Activated T-helper 1 cell treated with anti-CD3 and anti-CD28 coated beads, Interleukin-12 subunit alpha, Interleukin-12 subunit beta, Interleukin-2, Interleukin-4 antibody, amounts not matched to agents 30 ng/mL and 10 ng/mL and 1 ng/mL, durations not matched to agents 14 hours and 24 hours and 36 hours (primary cell): ENCODE results near the gene FNDC11. TPM values are rescaled to one million over a fixed set of nuclear protein-coding genes. Genes with fewer than 3 reads are reported as not detected.

Experiments
- DNase-seq: peaks from one replicate; pipeline ENCODE4 v3.0.0; 2021; ENCODE audit warnings: low spot score
- H3K27ac Mint-ChIP-seq: one replicate; pipeline ENCODE4 v1.8.0; 2021; ENCODE audit warnings: mild to moderate bottlenecking, mixed read lengths
- H3K27me3 Mint-ChIP-seq: one replicate; pipeline ENCODE4 v1.8.0; 2022; ENCODE audit warnings: mild to moderate bottlenecking, moderate library complexity, mixed read lengths; ENCODE audit not compliant: insufficient read depth
- H3K36me3 Mint-ChIP-seq: one replicate; pipeline ENCODE4 v1.8.0; 2021; ENCODE audit warnings: low read depth, mixed read lengths
- H3K4me1 Mint-ChIP-seq: one replicate; pipeline ENCODE4 v1.8.0; 2021; ENCODE audit warnings: low read depth, mixed read lengths
- H3K4me3 Mint-ChIP-seq: one replicate; pipeline ENCODE4 v1.8.0; 2021; ENCODE audit warnings: mild to moderate bottlenecking, moderate library complexity, mixed read lengths
- H3K9me3 Mint-ChIP-seq: one replicate; pipeline ENCODE4 v1.8.0; 2021; ENCODE audit warnings: mixed read lengths
- intact Hi-C: fragments of 100-400 bp; cut with micrococcal nuclease; formaldehyde crosslinking; loops from one replicate; pipeline ENCODE4 v1.15.1; 2024
- total RNA-seq: library from RNA; stranded (reverse); gene quantifications from 2 replicates; pipeline ENCODE4 v1.2.3, GENCODE V29; 2022

FNDC11 gene
- total RNA-seq, 1 donor from 2014 or later, result 0.26 TPM

- no peak overlapping the region for H3K27ac Mint-ChIP-seq
- H3K9me3 Mint-ChIP-seq, result no peaks in the 10 kb centered on the region
- no peak overlapping the region for H3K4me3 Mint-ChIP-seq
- H3K27me3 Mint-ChIP-seq, result peaks cover 13% of the 10 kb centered on the region
- H3K36me3 Mint-ChIP-seq, result no peaks in the 10 kb centered on the region
- intact Hi-C loops, result no loop called here
- DNase-seq, result no peak
- H3K4me1 Mint-ChIP-seq, result no peaks in the 10 kb centered on the region
Observed at GRCh38 chr20:63545814-63546213, 8.1 kb upstream of the FNDC11 start.

- no peaks in the 10 kb centered on the region for H3K4me1 Mint-ChIP-seq
- H3K9me3 Mint-ChIP-seq, result no peaks in the 10 kb centered on the region
- peaks cover 13% of the 10 kb centered on the region for H3K27me3 Mint-ChIP-seq
- H3K27ac Mint-ChIP-seq, result no peak overlapping the region
- no peak for DNase-seq
- no peaks in the 10 kb centered on the region for H3K36me3 Mint-ChIP-seq
- H3K4me3 Mint-ChIP-seq, result no peak overlapping the region
- intact Hi-C loops, result no loop called here
Observed at GRCh38 chr20:63546256-63546955, 7.6 kb upstream of the FNDC11 start.

- intact Hi-C loops, result no loop called here
Observed at GRCh38 chr20:63546956-63547724, 6.8 kb upstream of the FNDC11 start.

GRCh38 chr20:63547725-63548480 is 6.1 kb upstream of the FNDC11 start, which contains the start of gene SRMS:
SRMS (minus strand) TSS chr20:63547749; CDS start chr20:63547463, 286 bp downstream.
- no peak within 1 kb of the TSS for H3K4me3 Mint-ChIP-seq
- H3K27me3 Mint-ChIP-seq, result peaks cover 19% of the 10 kb centered on the region
- H3K4me1 Mint-ChIP-seq, result peaks cover 6% of the 10 kb centered on the region
- intact Hi-C loops, result no loop called here
- no peaks in the 10 kb centered on the region for H3K36me3 Mint-ChIP-seq
- no peak for DNase-seq
- no peak within 1 kb of the TSS for H3K27ac Mint-ChIP-seq
- no peaks in the 10 kb centered on the region for H3K9me3 Mint-ChIP-seq

More at GRCh38 chr20:63546956-63547724, 6.8 kb upstream of the FNDC11 start:
- DNase-seq, result no peak
- no peak overlapping the region for H3K4me3 Mint-ChIP-seq
- no peaks in the 10 kb centered on the region for H3K4me1 Mint-ChIP-seq
- no peaks in the 10 kb centered on the region for H3K9me3 Mint-ChIP-seq
- no peaks in the 10 kb centered on the region for H3K36me3 Mint-ChIP-seq
- peaks cover 16% of the 10 kb centered on the region for H3K27me3 Mint-ChIP-seq
- H3K27ac Mint-ChIP-seq, result no peak overlapping the region

- intact Hi-C loops, result no loop called here
- H3K9me3 Mint-ChIP-seq, result no peaks in the 10 kb centered on the region
Observed at GRCh38 chr20:63548542-63548941, 5.4 kb upstream of the FNDC11 start.

GRCh38 chr20:63549019-63549418 is 4.9 kb upstream of the FNDC11 start:
- Mint-ChIP-seq H3K9me3 (no peaks in the 10 kb centered on the region), H3K27me3 (peaks cover 19% of the 10 kb centered on the region), H3K36me3 (no peaks in the 10 kb centered on the region), H3K4me1 (peaks cover 9% of the 10 kb centered on the region), H3K4me3 (no peak overlapping the region), H3K27ac (no peak overlapping the region)
- intact Hi-C loops, result no loop called here
- DNase-seq, result no peak

More at GRCh38 chr20:63548542-63548941, 5.4 kb upstream of the FNDC11 start:
- Mint-ChIP-seq H3K27me3 (peaks cover 19% of the 10 kb centered on the region), H3K4me1 (peaks cover 9% of the 10 kb centered on the region), H3K27ac (no peak overlapping the region), H3K36me3 (no peaks in the 10 kb centered on the region), H3K4me3 (no peak overlapping the region)
- no peak for DNase-seq

- H3K27me3 Mint-ChIP-seq, result peaks cover 19% of the 10 kb centered on the region
- intact Hi-C loops, result no loop called here
- H3K27ac Mint-ChIP-seq, result no peak overlapping the region
- H3K4me3 Mint-ChIP-seq, result no peak overlapping the region
- H3K4me1 Mint-ChIP-seq, result peaks cover 9% of the 10 kb centered on the region
- H3K36me3 Mint-ChIP-seq, result no peaks in the 10 kb centered on the region
- H3K9me3 Mint-ChIP-seq, result no peaks in the 10 kb centered on the region
- no peak for DNase-seq
Observed at GRCh38 chr20:63549679-63550282, 4.2 kb upstream of the FNDC11 start.

- Mint-ChIP-seq H3K36me3 (no peaks in the 10 kb centered on the region), H3K27me3 (peaks cover 19% of the 10 kb centered on the region), H3K27ac (no peak overlapping the region), H3K9me3 (no peaks in the 10 kb centered on the region), H3K4me3 (no peak overlapping the region), H3K4me1 (peaks cover 9% of the 10 kb centered on the region)
- DNase-seq, result no peak
- intact Hi-C loops, result no loop called here
Observed at GRCh38 chr20:63551068-63551467, 2.9 kb upstream of the FNDC11 start.

GRCh38 chr20:63552481-63553249 is 1.3 kb upstream of the FNDC11 start:
- intact Hi-C loops, result loop anchor here (1.0 to 2.0 kb wide), 10 partner anchors 15 to 511 kb away; partner anchors contain the start of genes GMEB2, PPDPF, PTK6 and SAMD10
- peak; percentile 62 for DNase-seq
- Mint-ChIP-seq H3K4me3 (peak overlapping the region; percentile 63), H3K36me3 (peaks cover 5% of the 10 kb centered on the region), H3K9me3 (no peaks in the 10 kb centered on the region), H3K27me3 (peaks cover 19% of the 10 kb centered on the region), H3K27ac (peak overlapping the region; percentile 55), H3K4me1 (peaks cover 9% of the 10 kb centered on the region)

GRCh38 chr20:63553251-63553932 is 567 bp upstream of the FNDC11 start:
- Mint-ChIP-seq H3K27me3 (peaks cover 19% of the 10 kb centered on the region), H3K27ac (peak overlapping the region; percentile 55)

GRCh38 chr20:63554361-63555278 is 661 bp downstream of the FNDC11 start:
- intact Hi-C loops, result no loop called here
- no peak for DNase-seq
- Mint-ChIP-seq H3K36me3 (peaks cover 9% of the 10 kb centered on the region), H3K27me3 (peaks cover 16% of the 10 kb centered on the region), H3K27ac (no peak overlapping the region), H3K4me1 (peaks cover 9% of the 10 kb centered on the region), H3K4me3 (peak overlapping the region; percentile 57), H3K9me3 (no peaks in the 10 kb centered on the region)

More at GRCh38 chr20:63553251-63553932, 567 bp upstream of the FNDC11 start:
- DNase-seq, result peak; percentile 86
- intact Hi-C loops, result loop anchor here (1.0 to 2.0 kb wide), 10 partner anchors 14 to 510 kb away; partner anchors contain the start of genes GMEB2, PPDPF, PTK6 and SAMD10
- Mint-ChIP-seq H3K36me3 (peaks cover 6% of the 10 kb centered on the region), H3K9me3 (no peaks in the 10 kb centered on the region), H3K4me3 (peak overlapping the region; percentile 63), H3K4me1 (peaks cover 9% of the 10 kb centered on the region)
